Suprapubic skin (tissue), 4 donors: Measurements from ENCODE around the gene MMP26. TPM values are rescaled to one million over a fixed set of nuclear protein-coding genes. Genes with fewer than 3 reads are reported as not detected.

Source experiments
- DNase-seq, 2 donors: peaks; one replicate each; pipeline ENCODE4 v3.0.0-alpha.2; 2019; ENCODE audit warnings: low spot score in 2 of 2
- H3K27ac ChIP-seq: fragments of 200-600 bp; sonication (generic); one replicate; pipeline ENCODE4 v1.5.1; 2019
- H3K27me3 ChIP-seq: fragments of 200-600 bp; sonication (generic); one replicate; pipeline ENCODE4 v1.5.1; 2019
- H3K36me3 ChIP-seq: fragments of 200-600 bp; sonication (generic); one replicate; pipeline ENCODE4 v1.5.1; 2019
- H3K4me1 ChIP-seq: fragments of 200-600 bp; sonication (generic); one replicate; pipeline ENCODE4 v1.5.1; 2019
- H3K4me3 ChIP-seq: fragments of 200-600 bp; sonication (generic); one replicate; pipeline ENCODE4 v1.5.1; 2019; ENCODE audit warnings: mild to moderate bottlenecking
- H3K9me3 ChIP-seq: fragments of 200-600 bp; sonication (generic); one replicate; pipeline ENCODE4 v1.5.1; 2019
- EP300 ChIP-seq: sonication (generic); formaldehyde crosslinking; IDR thresholded peaks from one replicate; pipeline ENCODE4 v1.6.1; 2017; ENCODE audit warnings: antibody characterized with exemption
- POLR2A ChIP-seq, 2 donors: fragments of 450-650 bp; IDR thresholded peaks; one replicate each; pipeline ENCODE4 v1.6.1; 2017; ENCODE audit warnings: antibody characterized with exemption in 2 of 2, mild to moderate bottlenecking in 2 of 2, moderate library complexity in 2 of 2
- POLR2AphosphoS5 ChIP-seq, 3 donors: sonication (generic); formaldehyde crosslinking; IDR thresholded peaks; one replicate each; pipeline ENCODE4 v1.6.1; 2017; ENCODE audit warnings: antibody characterized with exemption in 3 of 3
- WGBS: methylation state at CpG from one replicate; pipeline ENCODE4 v1.1.5; 2018; 5-methylcytosine and 5-hydroxymethylcytosine counted together
- total RNA-seq, 4 donors: library from RNA; depleted of rRNA; stranded (reverse); fragments of >200 nt; gene quantifications; one replicate each; pipeline ENCODE4 v1.1.0, GENCODE V29; 2016
- TF ChIP-seq, protein P1 (sequence below), 2 donors: fragments of 200-600 bp in 1 of 2; fragments of 450-650 bp in 1 of 2; sonication (generic) in 1 of 2; IDR thresholded peaks; one replicate each; pipeline ENCODE4 v1.5.1; 2016 to 2019; ENCODE audit warnings: antibody characterized with exemption in 2 of 2, mild to moderate bottlenecking in 1 of 2, moderate library complexity in 1 of 2

The MMP26 gene
- total RNA-seq, 4 donors from 2014 or later, result not detected

DNA sequence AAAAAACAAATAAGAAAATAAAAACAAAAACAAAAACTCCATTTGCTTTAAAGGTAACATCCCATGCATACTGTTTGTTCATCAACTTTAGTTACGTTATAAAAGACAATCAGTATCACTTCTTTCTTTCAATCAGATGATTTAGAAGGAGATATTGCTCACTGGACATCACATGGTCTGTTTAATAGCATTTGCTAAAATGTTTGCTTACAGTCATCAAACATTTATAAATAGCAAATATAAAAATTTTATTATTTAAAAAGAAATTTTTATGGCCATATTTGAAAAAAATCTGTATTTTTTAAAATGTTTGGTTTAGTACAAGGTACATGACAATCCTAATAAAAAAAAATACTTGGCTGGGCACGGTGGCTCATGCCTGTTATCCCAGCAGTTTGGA lies 22.6 kb downstream of the MMP26 start:
- Histone ChIP-seq H3K27ac (no peak overlapping the region), H3K4me3 (no peak overlapping the region), H3K36me3 (no peaks in the 10 kb centered on the region), H3K9me3 (no peaks in the 10 kb centered on the region), H3K27me3 (no peaks in the 10 kb centered on the region), H3K4me1 (no peaks in the 10 kb centered on the region)
- no peak for DNase-seq
- TF ChIP-seq POLR2A (IDR thresholded peaks at IDR 0.05) (no peak), POLR2AphosphoS5 (IDR thresholded peaks at IDR 0.05) (no peak), EP300 (no peak)
- TF ChIP-seq, protein P1, sequence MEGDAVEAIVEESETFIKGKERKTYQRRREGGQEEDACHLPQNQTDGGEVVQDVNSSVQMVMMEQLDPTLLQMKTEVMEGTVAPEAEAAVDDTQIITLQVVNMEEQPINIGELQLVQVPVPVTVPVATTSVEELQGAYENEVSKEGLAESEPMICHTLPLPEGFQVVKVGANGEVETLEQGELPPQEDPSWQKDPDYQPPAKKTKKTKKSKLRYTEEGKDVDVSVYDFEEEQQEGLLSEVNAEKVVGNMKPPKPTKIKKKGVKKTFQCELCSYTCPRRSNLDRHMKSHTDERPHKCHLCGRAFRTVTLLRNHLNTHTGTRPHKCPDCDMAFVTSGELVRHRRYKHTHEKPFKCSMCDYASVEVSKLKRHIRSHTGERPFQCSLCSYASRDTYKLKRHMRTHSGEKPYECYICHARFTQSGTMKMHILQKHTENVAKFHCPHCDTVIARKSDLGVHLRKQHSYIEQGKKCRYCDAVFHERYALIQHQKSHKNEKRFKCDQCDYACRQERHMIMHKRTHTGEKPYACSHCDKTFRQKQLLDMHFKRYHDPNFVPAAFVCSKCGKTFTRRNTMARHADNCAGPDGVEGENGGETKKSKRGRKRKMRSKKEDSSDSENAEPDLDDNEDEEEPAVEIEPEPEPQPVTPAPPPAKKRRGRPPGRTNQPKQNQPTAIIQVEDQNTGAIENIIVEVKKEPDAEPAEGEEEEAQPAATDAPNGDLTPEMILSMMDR (IDR thresholded peaks at IDR 0.05), result no peak
- WGBS, result 84% methylated on average over 2 of the region's 2 CpGs

- no peaks in the 10 kb centered on the region for H3K27me3 ChIP-seq
Observed at GRCh38 chr11:4740735-4741134, 36.2 kb downstream of the MMP26 start.

DNA sequence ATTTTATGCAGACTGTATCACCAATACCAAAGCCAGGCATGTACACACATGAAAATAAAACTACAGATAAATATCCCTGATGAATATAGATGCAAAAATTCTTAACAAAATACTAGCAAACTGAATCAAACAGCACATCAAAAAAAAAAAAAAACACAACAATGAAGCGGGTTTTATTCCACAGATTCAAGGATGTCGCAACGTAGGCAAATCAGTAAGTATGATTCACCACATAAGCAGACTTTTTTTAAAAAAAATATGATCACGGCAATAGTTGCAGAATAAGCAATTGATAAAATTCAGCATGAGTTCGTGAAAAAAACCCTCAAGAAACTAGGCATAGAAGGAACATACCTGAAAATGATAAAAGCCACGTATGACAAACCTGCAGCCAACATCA lies 43.9 kb downstream of the MMP26 start:
- WGBS, result 69% methylated on average over 6 of the region's 6 CpGs
- H3K36me3 ChIP-seq, result no peaks in the 10 kb centered on the region
- no peak for DNase-seq
- no peak overlapping the region for H3K27ac ChIP-seq
- no peaks in the 10 kb centered on the region for H3K4me1 ChIP-seq
- TF ChIP-seq POLR2AphosphoS5 (IDR thresholded peaks at IDR 0.05) (no peak), POLR2A (IDR thresholded peaks at IDR 0.05) (no peak), EP300 (no peak)
- TF ChIP-seq, protein P1 (IDR thresholded peaks at IDR 0.05), result no peak
- H3K27me3 ChIP-seq, result no peaks in the 10 kb centered on the region
- no peak overlapping the region for H3K4me3 ChIP-seq
- H3K9me3 ChIP-seq, result no peaks in the 10 kb centered on the region

More at GRCh38 chr11:4740735-4741134, 36.2 kb downstream of the MMP26 start:
- 90% methylated on average over 2 of the region's 2 CpGs for WGBS
- H3K9me3 ChIP-seq, result no peaks in the 10 kb centered on the region
- no peaks in the 10 kb centered on the region for H3K4me1 ChIP-seq
- TF ChIP-seq EP300 (no peak), POLR2A (IDR thresholded peaks at IDR 0.05) (no peak), POLR2AphosphoS5 (IDR thresholded peaks at IDR 0.05) (no peak)
- TF ChIP-seq, protein P1 (IDR thresholded peaks at IDR 0.05), result no peak
- no peak overlapping the region for H3K27ac ChIP-seq
- no peak overlapping the region for H3K4me3 ChIP-seq
- no peaks in the 10 kb centered on the region for H3K36me3 ChIP-seq
- no peak for DNase-seq

DNA sequence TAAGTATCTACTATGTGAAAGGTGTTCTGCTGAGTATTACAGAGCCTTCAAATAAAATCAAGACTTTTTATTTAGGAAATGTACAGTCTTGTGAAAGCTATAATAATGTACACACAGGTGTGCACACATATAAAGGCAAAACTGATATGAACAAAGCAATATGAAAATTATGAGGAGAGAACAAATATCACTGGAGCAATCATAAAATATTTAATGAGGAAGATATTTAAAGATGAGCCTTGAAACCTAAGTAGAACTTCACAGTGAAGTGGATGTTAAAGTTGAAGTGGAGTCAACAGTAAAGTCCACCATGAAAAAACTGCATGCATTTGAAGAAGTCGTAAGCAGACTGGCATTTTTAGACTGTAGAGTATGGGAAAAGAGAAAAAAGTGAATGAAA lies 46.6 kb downstream of the MMP26 start:
- no peaks in the 10 kb centered on the region for H3K27me3 ChIP-seq
- no peak for DNase-seq

More for the DNA sequence above, 46.6 kb downstream of the MMP26 start:
- WGBS, result 76% methylated on average over 1 of the region's 1 CpG
- Histone ChIP-seq H3K36me3 (no peaks in the 10 kb centered on the region), H3K27ac (no peak overlapping the region), H3K9me3 (no peaks in the 10 kb centered on the region), H3K4me3 (no peak overlapping the region), H3K4me1 (no peaks in the 10 kb centered on the region)
- no peak for TF ChIP-seq EP300

Other genes with a start within 250 kb of the MMP26 start
- under 1 TPM in 1 of 4 donors, not detected in 3; 0.85 TPM for gene OR52K1, start 222.1 kb upstream of the MMP26 start, total RNA-seq
- not detected for gene OR52M1, start 159.6 kb upstream of the MMP26 start, total RNA-seq
- gene OR52I2, start 123.0 kb upstream of the MMP26 start, total RNA-seq, result not detected
- gene OR52I1, start 110.7 kb upstream of the MMP26 start, total RNA-seq, result not detected
- gene TRIM68, start 96.6 kb upstream of the MMP26 start, total RNA-seq, result 10 to 100 TPM in 1 of 4 donors, 1 to 10 TPM in 3; 5.6 to 16.6 (median 7.4) TPM
- gene OR51D1, start 67.3 kb upstream of the MMP26 start, total RNA-seq, result not detected
- under 1 TPM in 2 of 4 donors, not detected in 2; 0.24 to 0.34 TPM for gene OR51E1, start 60.8 kb upstream of the MMP26 start, total RNA-seq
- not detected for gene OR51E2, start 6.9 kb upstream of the MMP26 start, total RNA-seq
- not detected for gene OR51F1, start 65.2 kb downstream of the MMP26 start, total RNA-seq
- gene OR52R1, start 99.6 kb downstream of the MMP26 start, total RNA-seq, result not detected
- gene OR51F2, start 116.5 kb downstream of the MMP26 start, total RNA-seq, result not detected
- gene OR51S1, start 144.4 kb downstream of the MMP26 start, total RNA-seq, result not detected
- gene OR51T1, start 177.1 kb downstream of the MMP26 start, total RNA-seq, result not detected
- gene OR51A7, start 199.0 kb downstream of the MMP26 start, total RNA-seq, result not detected
- not detected for gene OR51G2, start 214.6 kb downstream of the MMP26 start, total RNA-seq
- not detected for gene OR51G1, start 219.6 kb downstream of the MMP26 start, total RNA-seq
- not detected for gene OR51A4, start 242.8 kb downstream of the MMP26 start, total RNA-seq